Muscle of back (tissue), 11 donors: Measurements from ENCODE around the gene ROS1. TPM values are rescaled to one million over a fixed set of nuclear protein-coding genes. Genes with fewer than 3 reads are reported as not detected.
A peak's percentile ranks its signal among the peaks of the same experiment; 100 is the strongest.

Experiments used
- DNase-seq, 3 donors: peaks; one replicate each; pipeline versions ENCODE4 v3.0.0 to v3.0.0-alpha.2; 2013
- polyA plus RNA-seq, 10 donors: library from polyadenylated mRNA; unstranded; fragments of 120-200 nt; gene quantifications; one replicate each; pipeline ENCODE4 v1.2.1, GENCODE V29; 2013; ENCODE audit not compliant: insufficient read length in 10 of 10

ROS1 gene
- polyA plus RNA-seq, 10 donors = 0.05 to 0.40 (median 0.14) TPM

GRCh38 chr6:117311726-117312125 is 114.0 kb downstream of the ROS1 start:
- DNase-seq = no peak

- no peak for DNase-seq
Observed at GRCh38 chr6:117311310-117311709, 114.4 kb downstream of the ROS1 start.

DNA sequence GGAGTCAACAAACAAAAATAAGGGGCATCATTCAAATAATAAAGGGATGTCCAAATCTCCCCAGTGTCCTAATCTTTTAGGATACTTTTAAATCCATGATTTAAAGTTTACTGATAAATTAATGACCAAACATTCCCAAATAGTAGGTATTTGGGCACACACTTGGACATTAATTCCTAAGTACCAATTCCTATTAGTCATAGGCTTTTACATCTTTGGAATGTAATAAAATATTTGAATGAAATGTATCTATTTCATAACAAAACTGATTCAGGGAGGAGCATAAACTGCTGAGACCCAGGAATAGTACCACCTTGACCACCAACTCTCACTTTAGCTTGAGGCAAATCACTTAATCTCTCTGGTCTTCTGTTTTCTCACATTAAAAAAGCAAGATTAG is 116.1 kb downstream of the ROS1 start:
- no peak for DNase-seq

- DNase-seq = no peak
Observed at GRCh38 chr6:117309069-117309468, 116.7 kb downstream of the ROS1 start.

DNA sequence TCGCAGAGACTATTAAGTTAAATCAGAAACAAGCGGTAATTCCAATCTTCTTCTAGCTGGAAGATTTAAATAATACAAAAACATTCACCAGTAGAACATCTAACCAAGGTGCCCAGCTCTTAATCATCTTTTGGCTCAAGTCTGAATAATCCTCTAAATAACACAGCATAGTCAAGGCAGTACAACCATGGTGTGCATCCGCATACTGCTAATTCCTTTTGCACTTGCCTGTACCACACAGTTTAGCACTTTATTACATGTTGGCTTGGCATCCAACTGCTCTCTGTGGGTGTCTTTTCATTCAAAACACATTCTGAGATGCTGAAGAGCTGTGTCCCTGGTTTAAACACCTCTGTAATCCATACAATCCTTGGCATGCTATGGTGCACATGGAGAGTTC is 118.1 kb downstream of the ROS1 start:
- no peak for DNase-seq

GRCh38 chr6:117306227-117306790 is 119.4 kb downstream of the ROS1 start:
- DNase-seq = no peak

GRCh38 chr6:117304446-117304845 is 121.3 kb downstream of the ROS1 start:
- no peak for DNase-seq

DNA sequence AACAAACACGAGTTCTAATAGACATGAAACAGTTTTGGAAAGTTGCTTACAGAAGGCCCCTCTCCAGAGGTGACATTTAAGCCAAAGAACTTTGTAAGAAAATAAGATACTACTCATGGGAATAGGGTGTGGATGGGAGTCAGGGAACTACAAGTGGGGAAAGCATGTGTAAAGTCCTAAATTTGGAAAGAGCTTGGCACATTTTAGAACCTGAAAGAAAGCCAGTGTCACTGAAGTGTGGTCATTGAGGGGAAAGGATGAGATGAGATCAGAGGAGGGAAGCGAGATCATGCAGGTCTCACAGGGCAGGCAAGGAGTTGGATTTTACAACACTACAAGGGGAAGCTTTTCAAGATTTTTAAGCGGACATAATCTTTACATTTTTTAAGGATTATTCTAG is 122.4 kb downstream of the ROS1 start:
- no peak for DNase-seq

GRCh38 chr6:117298941-117299340 is 126.8 kb downstream of the ROS1 start:
- no peak for DNase-seq

- no peak for DNase-seq
Observed at GRCh38 chr6:117290173-117290846, 135.4 kb downstream of the ROS1 start.

GRCh38 chr6:117288083-117288715 is 137.5 kb downstream of the ROS1 start:
- DNase-seq = no peak

- no peak for DNase-seq
Observed at GRCh38 chr6:117280922-117281321, 144.8 kb downstream of the ROS1 start.

DNA sequence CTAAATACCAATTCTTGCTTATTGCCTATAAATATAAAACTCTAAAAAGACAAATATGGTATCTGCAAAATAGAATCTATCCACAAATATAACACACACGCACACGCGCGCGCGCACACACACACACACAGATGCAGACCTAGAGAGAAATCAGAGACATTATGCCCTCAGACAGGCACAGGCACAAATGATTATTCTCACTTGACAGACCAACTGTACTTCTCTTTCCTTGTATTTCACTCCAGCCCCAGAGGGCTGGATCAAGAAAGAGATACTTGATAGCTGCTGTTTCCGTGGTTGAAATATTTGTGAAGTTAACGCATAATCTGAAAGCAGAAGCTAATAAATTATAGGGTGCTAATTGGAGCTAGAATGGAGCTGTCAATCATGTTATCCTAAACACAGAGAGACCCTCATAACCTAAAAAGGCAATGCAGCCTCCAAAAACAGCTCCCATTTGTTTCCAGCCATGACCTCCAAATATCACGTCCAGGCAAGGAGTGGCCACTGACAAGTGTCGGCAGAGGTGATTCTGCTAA is 148.9 kb downstream of the ROS1 start:
- DNase-seq = no peak

DNA sequence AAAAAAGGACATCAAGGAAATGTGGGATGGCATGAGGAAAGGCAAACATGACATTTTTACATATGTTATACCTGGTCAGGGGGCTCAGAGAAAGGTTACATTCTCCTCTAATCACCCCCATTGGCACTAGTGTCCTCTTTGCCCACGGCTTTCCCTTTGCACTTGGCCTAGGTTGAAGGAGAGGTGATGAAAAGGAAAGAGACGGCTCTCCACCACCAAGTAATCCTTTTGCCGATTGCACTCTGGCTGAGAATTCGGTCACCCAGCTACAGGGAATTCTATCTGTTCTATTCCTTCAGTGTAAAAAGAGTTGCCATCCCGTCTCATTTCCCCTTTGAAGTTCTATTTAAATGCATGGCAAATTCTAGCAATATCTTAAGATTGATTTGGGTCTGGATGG is 150.0 kb downstream of the ROS1 start:
- no peak for DNase-seq

DNA sequence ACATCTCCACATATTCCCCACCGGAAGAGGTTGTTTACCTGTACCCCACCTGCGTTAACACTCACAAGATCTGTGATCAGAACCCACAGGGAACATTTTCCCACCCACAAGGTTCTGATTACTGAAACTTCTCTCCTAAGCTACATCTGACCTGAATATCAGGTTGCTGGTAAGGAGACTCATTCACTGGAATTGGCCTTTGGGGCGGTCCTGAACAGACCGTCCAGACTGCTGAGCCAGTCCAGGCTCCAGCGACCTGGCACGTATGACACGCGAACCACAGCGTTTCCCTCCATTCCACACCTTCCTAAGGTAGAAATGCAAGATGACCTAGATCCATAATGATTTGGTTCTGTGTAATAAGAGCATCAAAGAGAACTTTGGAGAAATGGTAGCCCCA is 150.5 kb downstream of the ROS1 start:
- DNase-seq = no peak

GRCh38 chr6:117272891-117273290 is 152.9 kb downstream of the ROS1 start:
- DNase-seq = no peak

DNA sequence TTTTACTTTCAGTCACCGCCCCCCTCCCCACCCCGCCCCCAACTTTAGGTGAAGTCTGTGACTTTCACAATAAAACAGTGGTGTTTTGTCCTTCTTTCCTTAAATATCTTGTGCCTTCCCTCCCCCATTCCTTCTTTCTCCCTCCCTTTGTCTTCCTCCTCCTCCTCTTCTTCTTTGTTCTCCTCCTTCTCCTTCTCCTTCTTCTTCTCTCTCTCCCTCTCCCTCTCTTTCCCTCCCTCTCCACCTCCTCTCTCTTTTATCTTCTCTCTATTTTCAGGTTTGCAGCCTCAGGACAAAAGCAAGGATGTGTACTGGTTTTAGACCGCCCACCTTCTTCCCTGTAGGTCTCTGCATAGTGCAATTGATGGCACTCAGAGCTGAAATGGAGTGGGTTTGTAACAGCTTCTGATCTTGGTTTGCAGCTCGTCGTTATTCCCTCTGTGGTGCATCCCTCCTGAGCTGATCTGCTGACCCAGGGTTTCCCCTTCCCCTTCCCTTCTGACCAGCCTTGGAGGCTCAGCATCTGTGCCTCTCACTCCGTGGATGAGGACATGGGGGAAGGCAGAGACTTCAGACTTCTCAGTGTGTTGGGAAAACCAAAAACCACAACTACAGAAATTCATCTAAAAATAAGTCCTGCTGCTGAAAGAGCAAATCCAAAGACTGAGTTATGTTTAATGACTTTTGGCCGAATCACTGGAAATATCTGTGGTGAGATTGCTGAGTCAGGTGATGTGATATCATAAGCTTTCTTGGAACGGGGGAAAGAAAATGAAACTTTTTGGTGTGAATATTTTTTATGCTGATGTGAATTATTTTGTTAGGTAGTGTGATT is 153.5 kb downstream of the ROS1 start:
- peak in 1 of 3 donors; percentile 29 for DNase-seq

DNA sequence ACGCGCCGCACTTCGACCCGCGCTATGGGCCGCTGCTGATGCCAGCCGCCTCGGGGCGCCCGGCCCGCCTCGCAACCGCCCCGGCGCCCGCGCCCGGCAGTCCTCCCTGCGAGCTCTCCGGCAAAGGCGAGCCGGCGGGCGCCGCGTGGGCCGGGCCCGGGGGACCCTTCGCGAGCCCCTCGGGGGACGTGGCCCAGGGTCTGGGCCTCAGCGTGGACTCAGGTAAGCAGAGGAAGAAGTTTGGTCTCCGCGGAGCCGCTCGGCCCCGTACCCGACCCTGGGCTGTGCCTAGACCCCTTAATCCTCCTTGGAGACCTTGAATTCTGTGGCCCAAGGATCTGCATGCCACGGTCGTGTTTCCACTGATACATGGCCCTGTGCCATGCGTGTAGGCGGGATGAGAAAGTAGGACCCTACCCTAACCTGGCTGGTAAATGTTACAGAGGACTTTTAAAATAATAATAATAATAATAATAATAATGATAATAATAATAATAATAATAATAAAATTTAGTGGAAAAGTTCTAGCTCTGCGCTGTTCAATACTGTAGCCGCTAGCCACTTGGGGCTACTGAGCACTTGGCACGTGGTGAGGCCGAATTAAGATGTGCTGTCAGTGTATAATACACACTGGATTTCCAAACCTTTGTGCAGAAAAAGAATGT is 154.8 kb downstream of the ROS1 start:
- peak in 1 of 3 donors; percentile 11 for DNase-seq

GRCh38 chr6:117270055-117270842 is 155.5 kb downstream of the ROS1 start:
- DNase-seq = peak in 1 of 3 donors; percentile 57

- no peak for DNase-seq
Observed at GRCh38 chr6:117269638-117270054, 156.1 kb downstream of the ROS1 start.

GRCh38 chr6:117268924-117269323 is 156.8 kb downstream of the ROS1 start:
- DNase-seq = peak in 1 of 3 donors; percentile 22
